ENCODE results near the gene DNAH2. TPM values are rescaled to one million over a fixed set of nuclear protein-coding genes. Genes with fewer than 3 reads are reported as not detected.
A peak's percentile ranks its signal among the peaks of the same experiment; 100 is the strongest.

The DNAH2 gene
- total and polyA plus RNA-seq, 2 of the 13 experiments (the other 11 are each of a cell fraction or from before 2014, with no cell fraction given), result not detected

- TF ChIP-seq KAT7 (CRISPR knock-in tag; IDR thresholded peaks at IDR 0.05; ENCODE audit: borderline replicate concordance), result no peak
- peak; percentile 88 for TF ChIP-seq PRDM15 (CRISPR knock-in tag; IDR thresholded peaks at IDR 0.05)
- peak; percentile 71 for TF ChIP-seq SKI (IDR thresholded peaks at IDR 0.05; ENCODE audit: partially characterized antibody)
- no peak for TF ChIP-seq CEBPZ (IDR thresholded peaks at IDR 0.05; ENCODE audit: low read length)
- TF ChIP-seq MBNL3 (CRISPR knock-in tag; conservative IDR thresholded peaks at IDR 0.05), result no peak
- no peak for TF ChIP-seq TSC22D2 (CRISPR knock-in tag; IDR thresholded peaks at IDR 0.05; ENCODE audit: borderline replicate concordance)
- no peak for TF ChIP-seq ZBTB4 (CRISPR knock-in tag; IDR thresholded peaks at IDR 0.05; ENCODE audit: borderline replicate concordance)
- 0 out of 4 replicates have a peak, but pooled peaks of 1 of the 2 experiments have one; percentile 37 for TF ChIP-seq EP300 (IDR thresholded peaks at IDR 0.05; ENCODE audit: low read depth in 2 of 2, low read length in 2 of 2)
- peak; percentile 19; the same call in 1 of the 2 replicates for TF ChIP-seq EP300 (CRISPR knock-in tag; IDR thresholded peaks at IDR 0.05; ENCODE audit: borderline replicate concordance)
- no peak for TF ChIP-seq ZNF503 (CRISPR knock-in tag; IDR thresholded peaks at IDR 0.05)
- TF ChIP-seq ZFP1 (CRISPR knock-in tag; IDR thresholded peaks at IDR 0.05), result no peak
- TF ChIP-seq ZNF281 (CRISPR knock-in tag; IDR thresholded peaks at IDR 0.05; ENCODE audit: borderline replicate concordance), result no peak; the same call in 1 of the 2 replicates
Measured at GRCh38 chr17:7843536-7844291, 126.2 kb downstream of the DNAH2 start (continued).
